SW 1271 (cell line): ENCODE measurements around the gene EXOC4.
"Not testable (repeated sequence)": the region's sequence is repeated elsewhere in the genome, so short reads cannot be mapped to it uniquely, and the experiment has no call there.

Source experiments
- DNase-seq, 2 experiments: peaks; one replicate each; lab custom pipeline; 2025; lab: John Stamatoyannopoulos, UW

Gene EXOC4

DNA sequence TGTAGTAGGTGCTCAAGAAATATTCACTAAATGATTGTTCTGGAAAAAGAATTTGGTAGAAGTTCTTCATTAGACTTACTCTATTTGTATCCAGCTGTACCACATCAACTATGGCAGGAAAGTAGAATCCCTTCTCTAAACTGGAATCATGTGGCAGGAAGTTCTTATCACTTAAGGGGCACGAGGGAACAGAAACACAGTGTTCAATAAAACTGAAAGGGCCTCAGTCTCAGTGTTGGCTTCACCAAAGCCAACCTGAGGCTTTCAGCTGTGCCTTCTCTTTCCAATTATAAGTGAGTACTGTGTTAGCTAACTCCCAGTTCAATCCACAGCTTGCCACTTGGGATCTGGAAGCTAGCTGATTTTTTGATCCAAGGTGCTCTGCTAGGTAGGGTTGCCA is 616.7 kb downstream of the EXOC4 start:
- DNase-seq, result no peak

DNA sequence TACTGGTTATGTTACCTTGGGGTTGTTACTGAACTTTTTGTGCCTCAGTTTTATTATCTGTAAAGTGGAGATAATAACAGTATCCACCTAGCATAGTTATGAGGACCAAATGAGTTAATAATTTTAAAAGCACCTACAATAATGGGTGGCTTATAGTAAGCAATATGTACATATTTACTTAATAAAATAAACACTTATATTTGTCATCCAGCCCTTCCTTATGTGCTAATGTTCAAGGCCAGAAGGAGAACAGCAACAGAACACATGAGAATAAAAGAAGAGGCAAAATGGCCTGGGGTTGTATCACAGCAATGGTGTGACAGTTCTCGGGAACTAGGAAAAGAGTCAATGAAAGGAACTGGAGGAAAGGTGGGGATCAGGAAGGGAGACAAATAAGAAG is 618.9 kb downstream of the EXOC4 start:
- DNase-seq, result no peak

DNA sequence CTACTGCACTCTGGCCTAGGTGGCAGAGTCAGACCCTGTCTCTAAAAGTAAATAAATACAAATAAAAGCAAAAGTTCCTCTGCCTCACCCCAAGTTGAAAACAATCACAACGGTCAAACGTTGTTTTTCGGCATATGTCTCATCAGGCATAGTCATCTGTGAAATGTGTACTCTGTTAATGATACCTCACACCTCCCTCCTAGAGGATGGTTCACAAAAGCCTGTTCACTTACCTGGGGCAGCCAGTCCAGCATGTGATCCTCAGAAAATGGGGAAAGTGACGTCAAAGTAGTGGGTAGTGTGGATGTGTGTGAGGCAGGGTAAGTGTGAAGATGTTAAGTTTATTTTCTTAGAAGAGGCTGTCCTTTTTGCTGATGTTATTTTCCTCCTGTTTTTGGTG is 620.3 kb downstream of the EXOC4 start:
- DNase-seq, result no peak

DNA sequence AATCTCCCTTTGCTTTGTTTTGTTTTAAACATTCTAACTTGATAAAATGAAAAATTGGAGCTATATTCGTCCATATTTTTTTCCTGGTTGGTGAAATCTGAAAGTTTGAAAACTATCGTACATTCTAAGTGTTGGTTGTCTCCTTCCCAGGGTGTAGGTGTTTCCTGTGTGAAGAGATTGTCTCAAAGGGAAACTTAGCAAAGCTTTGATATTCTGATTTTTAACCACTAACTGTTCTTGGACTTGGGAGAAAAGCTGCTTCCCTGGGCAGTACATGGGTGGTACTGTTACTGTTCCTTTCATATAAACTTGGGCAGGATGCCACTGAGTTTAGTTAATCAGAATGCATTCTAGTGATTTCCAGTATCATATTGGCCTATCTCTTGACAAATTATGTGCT is 620.8 kb downstream of the EXOC4 start:
- DNase-seq, result no peak

DNA sequence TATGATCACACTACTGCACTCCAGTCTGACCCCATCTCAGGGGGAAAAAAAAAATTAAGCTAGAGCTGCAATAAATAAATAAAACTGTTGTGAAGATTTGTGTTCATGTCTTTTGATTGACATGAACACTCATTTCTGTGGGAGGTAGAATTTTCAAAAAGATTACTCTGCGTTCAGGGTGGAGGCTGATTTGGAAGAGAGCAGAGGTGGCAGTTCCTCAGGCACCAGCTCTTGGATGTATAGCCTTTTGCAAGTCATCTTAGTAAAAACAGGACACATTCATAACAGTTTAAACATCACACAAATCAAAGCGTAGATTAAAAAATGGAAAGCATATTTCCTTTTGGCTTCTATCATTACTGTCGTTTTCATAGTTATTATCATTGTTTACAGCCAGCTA is 630.7 kb downstream of the EXOC4 start:
- DNase-seq, result no peak

DNA sequence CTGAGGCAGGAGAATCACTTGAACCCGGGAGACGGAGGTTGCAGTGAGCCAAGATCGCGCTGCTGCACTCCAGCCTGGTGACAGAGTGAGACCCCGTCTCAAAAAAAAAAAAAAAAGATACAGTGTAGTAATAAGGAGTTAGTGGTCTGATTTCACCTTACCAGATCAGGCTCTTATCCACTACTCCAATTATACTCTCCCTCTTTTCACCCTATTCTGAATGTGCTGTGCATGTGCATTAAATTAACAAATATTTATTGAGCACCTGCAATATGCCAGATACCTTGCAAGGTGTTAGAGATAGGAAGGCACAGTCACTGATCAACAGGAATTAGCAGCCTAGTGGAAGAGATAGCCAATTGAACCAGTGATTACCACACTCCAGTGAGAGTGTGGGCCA is 632.3 kb downstream of the EXOC4 start:
- no peak for DNase-seq

DNA sequence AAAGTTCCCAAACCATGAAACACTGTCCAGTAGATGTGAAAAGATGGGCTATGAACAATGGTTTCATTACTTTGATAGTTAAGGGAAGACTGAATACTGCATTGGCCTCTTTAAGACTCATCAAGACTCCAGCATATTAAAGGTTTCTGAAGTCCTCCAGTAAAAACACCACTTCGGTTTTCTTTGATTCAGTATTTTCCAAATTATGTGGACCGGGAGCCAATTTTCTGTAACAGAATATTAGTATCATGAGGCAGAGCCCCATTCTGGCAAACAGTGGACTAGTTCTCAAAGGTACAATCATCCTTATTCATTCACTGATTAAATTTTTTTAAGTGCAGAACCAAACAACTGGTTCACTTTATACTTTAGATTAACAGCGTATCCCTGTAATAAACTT is 633.2 kb downstream of the EXOC4 start:
- DNase-seq, result no peak

DNA sequence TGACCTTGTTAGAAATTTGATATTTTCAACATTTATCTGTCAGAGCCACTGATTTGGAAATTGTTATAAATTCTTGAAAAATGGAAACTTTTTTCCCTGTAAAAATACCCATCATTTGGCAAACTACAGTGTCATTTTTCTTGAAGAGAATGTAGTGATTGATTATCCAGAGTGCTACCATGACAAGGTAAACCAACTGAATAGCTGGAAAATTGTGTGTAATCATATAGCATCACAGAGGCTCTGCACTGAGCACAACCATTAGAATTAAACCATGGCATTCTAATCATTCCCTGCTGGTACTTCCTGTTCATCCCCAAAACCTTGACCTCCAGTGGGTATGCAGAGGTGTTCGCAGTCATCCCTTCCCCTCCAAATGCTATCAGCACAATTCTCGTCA is 633.9 kb downstream of the EXOC4 start:
- no peak for DNase-seq

DNA sequence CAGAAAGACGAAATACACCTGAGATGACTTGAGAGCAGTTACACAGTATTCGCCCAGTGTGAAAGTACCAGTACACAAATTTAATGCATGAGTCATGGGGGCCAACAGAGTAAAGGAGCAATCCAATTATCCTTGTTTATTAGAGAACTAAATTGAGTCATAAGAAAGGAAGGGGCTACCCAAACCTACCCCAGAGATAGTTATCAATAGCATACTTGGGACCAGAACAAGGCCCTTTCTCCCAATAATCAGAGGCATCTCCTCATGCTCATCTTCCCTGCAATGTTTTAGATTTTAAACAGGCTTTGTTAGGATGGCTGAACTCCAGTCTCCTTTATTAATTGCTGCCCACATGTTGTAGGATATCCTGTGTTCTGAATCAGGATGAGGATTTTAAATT is 634.6 kb downstream of the EXOC4 start:
- no peak for DNase-seq

DNA sequence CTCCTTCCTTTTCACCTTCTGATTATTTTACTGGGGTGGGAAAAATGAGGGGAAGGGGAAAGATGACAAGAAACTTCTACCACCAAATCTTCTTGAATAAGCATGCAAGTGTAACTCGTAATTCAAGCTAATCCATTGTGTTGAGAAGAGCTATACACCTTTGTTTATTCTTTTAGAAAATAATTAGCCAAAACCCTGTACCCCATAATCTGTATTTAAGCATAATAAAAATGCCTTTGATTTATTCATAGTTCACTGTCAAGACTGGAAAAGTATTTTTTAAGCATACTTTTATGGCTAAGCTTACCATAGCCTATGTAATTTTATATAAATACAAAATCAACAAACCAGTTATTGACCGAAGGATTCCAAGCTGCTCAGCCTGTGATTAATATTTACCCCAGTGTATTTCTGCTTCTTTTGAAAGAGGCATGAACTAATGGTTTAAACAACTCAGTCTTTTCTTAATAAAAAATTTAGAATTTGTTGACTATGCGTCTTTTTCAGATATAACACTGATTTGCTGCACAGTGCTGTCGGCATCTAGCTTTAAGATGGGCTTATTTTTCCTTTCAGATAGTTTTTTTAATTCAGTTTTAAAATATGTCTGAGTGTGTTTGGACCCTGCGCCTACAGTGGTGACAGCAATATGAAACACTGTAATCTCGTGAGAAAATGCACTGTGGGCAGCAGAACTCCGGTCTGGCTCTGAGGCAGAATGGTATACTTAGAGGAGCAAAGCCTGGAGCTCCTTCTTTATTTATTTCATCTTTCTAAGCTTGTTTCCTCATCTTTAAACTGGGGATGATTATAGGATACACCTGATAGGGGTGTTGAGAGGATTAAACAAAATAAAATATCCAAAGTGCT is 635.4 kb downstream of the EXOC4 start:
- no peak for DNase-seq

DNA sequence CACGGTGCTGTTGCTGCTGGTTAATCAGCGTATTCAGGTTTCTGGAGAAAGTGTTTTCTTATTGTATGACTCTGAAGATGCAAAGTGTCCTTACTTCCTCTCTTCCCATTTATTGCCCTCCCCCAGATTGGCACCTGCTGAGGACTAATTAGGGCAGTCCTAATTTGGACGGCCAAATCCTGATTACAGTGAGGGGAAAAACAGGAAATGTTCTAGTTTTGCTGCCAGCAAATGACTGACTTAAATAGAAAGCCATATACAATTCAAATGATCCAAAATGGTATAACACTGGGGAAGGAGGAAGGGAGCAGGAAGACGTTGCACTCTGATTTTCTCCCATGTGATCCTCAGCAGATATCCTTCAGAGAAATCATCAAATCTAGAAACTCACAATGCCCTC is 651.9 kb downstream of the EXOC4 start:
- DNase-seq, result no peak

DNA sequence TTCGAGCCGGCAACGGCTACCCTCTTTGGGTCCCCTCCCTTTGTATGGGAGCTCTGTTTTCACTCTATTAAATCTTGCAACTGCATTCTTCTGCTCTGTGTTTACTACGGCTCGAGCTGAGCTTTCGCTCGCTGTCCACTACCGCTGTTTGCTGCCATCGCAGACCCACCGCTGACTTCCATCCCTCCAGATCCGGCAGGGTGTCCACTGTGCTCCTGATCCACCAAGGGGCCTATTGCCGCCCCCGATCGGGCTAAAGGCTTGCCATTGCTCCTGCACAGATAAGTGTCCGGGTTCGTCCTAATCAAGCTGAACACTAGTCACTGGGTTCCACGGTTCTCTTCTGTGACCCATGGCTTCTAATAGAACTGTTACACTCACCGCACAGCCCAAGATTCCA is 653.7 kb downstream of the EXOC4 start:
- DNase-seq, result not testable (repeated sequence)

DNA sequence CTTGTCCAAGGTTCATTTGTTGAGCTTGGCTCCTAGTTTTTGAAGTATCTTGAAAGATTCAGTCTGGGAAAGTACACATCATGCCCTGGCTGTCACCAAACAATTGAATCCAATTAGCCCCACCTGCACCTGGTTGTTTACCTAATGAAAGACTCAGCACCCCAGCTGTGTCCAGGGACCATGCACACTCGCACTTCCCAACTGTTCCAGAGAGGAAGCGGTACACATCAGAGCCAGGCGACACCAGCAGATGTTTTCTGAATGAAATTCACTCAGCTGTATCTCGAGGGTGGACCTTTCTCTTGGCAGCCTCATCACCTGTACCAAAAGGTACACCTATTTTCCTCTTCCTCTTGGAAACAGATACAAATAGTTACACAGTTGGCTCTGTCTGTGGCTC is 657.9 kb downstream of the EXOC4 start:
- DNase-seq, result no peak

DNA sequence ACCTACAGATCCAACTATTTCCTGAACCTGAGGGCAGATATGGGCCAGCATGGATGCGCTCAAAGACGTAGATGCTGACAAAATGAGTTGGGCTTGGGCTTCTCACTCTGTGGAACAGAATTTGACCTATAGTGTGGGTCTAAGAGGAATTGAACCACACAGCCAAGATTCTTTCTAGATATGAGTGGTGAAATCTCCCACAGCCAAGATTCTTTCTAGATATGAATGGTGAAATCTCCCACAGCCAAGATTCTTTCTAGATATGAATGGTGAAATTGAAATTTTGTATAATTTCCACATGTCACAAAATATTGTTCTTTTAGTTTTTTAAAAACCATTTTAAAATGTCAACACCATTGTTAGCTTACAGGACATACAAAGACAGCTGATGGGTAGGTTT is 658.8 kb downstream of the EXOC4 start:
- no peak for DNase-seq

DNA sequence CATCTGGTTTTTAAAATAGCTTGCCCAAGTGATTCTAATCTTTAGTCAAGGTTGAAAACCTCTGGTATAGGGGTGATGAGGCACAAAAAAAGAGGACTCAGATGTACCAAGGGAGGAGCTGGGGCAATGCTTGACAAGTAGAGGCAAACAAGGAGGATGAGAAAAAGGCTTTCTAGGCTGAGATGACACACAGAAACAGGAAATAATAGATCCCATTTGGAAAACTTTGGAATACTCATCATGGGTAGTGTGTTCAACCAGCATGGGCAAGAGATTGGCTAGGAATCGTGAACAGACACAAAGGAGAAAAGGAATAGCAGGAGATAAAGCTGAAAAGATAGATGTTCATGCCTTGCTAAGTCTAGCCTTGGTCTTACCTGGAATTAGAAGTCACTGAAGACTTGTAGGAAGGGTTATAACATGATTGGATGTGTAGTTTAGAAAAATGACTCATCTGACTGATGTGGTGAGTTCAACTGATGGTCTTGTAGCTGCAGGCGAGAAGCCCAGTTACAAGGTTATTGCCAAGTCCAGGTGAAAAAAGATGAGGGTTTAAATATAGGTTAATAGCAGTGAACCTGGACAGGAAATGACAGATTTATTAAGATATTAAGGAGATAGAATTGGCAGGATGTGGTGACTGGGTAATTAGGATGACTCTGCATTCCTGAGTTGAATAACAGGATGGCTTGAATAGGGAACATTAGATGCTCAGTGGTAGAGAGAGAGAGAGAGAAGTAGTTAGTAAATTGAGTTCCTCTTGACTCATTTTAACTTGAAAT is 660.2 kb downstream of the EXOC4 start:
- DNase-seq, result peak in 1 of 2 experiments; percentile 6

DNA sequence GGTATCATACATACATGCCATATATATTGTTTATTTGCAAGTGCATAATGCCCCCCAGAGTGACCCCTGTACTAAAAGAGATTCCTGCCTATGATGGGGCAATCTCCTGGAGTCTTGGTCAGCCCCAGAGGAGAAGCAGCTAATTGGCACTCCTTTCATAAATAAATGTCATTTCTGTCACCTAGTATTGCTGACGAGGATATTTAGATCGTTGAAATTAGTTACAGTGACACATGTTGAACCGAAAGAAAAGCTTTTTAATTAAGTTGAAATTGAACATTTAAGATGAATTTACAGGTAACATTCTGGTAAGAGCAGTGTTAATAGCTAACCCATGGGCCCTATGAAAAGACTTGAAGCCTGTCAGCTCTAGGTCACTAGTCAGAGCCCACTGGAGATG is 663.7 kb downstream of the EXOC4 start:
- no peak for DNase-seq

DNA sequence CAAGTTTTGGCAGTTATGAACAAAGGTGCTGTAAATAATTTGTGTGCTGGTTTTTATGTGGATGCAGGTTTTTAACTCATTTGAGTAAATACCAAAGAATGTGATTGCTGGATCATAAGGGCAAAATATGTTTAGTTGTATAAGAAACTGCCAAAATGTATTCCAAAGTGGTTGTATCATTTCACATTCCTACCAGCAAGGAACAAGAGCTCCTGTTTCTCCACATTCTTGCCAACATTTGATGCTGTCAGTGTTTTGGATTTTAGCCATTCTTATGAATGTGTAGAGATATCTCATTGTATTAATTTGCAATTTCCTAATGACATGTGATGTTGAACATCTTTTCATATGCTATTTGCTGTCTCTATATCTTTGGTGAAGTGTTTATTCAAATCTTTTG is 666.9 kb downstream of the EXOC4 start:
- DNase-seq, result no peak

DNA sequence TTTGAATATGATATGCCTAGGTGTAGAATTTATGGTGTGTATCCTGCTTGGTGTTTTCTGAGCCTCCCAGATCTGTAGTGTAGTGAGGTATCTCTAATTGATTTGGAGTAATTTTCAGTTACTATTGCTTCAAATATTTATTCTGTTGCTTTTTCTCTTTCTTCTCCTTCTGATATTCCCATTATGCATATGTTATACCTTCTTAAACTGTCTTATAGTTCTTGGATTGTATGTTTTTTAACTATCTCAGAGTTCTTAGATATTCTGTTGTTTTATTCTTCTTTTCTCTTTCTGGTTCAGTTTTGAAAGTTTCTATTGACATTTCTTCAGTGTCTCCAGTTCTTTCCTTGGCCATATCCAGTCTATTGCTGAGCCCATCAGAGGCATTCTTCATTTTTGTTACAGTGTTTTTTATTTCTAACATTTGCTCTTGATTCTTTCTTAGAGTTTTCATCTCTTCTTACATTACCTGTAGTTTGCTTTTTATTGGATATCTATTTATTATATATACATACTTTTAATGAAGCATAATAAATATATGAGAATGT is 668.8 kb downstream of the EXOC4 start:
- no peak for DNase-seq

DNA sequence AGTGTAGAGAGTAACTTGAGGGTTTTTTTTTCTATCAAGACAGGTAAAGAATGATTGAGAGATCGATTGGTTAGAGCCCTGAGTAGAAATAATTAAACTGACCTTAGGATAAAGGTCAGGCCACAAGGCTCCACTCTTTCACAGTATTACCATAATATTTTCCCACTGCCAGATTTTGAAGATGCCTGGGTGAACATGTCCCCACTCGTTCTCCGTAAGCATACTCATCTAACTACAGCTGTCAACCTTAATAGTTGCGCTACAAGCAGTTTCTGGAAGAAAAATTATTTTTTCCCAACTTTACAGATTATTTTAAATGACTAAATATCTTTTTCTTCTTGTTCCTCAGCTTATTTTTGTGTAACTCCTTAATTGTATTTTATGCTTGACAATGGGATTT is 671.1 kb downstream of the EXOC4 start:
- no peak for DNase-seq

DNA sequence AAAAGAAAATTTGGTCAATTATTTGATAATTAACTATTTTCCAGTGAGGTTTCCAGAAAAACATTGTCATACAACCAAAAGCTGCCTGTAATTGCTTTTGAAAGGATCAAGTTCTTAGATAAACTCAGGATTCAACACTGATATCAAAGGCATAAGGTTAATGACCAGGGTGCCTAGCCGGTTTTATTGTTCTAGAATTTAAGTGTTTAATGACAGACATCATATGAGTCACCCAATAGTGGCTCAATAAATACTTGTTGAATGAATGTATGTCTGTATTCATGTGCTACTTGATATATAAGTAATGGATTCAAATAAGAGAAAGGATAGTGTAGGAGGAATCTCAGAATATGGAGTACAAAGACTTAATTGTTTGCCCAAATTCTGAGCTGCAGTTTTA is 678.2 kb downstream of the EXOC4 start:
- DNase-seq, result no peak

DNA sequence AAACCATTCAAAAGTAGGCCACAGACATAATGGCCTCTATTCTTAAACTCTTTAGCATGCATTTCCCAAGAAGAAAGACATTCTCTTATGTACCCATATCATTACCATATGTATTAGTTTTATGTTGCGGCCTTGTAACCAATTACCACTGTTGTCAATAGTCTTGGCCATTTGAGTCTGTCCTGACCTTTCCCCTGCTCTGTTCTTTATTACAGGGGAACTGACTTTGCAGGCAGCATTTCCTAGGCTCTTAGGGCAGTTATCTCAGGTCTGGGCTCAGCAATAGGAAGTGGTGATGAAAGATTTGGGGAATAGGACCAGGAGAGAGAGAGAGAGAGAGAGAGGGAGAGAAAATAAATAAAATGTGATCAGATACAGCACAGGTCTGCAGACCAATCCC is 679.7 kb downstream of the EXOC4 start:
- no peak for DNase-seq

DNA sequence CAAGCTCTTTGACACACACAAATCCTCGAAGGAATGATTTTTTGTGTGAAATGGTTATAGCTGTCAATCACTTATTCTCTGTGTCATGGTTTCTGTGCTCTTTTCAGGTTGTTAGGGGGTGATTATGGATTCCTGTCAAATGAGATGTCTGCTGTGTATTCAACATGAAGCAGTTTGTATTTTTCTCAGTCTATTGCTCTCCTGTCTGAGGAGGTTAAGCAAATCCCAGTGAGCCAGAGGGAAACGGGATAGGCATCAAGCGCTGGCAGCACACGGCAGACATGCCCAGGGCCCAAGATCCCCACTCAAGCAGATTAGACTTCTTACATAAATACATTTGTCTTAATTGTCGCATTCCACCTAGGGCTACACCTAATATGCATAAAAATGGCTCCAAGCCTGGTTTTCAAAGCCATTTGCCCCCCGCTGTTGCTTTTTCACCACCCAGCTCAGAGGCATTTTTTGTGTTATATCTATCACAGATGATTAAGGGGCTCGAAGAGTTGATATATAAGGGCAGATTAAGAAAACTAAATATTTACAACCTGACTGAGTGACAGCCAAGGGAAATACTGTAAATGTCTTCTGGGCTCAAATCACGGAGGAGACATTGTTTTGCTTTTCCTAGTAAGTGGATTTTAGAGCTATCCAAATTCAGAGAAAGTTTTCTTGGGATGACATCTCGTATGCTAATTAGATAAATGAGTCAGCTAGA is 681.5 kb downstream of the EXOC4 start:
- DNase-seq, result no peak

DNA sequence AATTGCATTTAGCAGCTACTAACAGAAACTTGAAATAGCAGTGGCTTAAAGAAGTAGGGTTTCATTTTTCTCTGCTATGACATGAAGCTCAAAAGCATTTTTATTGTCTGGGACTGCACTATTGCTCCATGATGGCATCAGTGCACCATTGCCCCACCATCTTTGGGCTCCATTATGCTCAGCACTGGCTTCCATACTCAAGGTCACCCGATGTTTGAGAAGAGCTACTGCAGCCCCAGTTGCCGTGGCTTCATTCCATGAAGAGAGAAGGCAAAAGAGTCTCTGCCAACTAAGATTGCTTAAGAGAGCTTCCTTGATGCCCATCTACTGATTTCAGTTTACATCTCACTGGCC is 682.1 kb downstream of the EXOC4 start:
- no peak for DNase-seq
